WTC11 (cell line): Measurements from ENCODE around the gene PLPP1.

Experiments used
- CTCF ChIP-seq: fragments of 200-600 bp; IDR thresholded peaks from 2 replicates; pipeline ENCODE4 v1.8.0; 2022; ENCODE audit warnings: antibody characterized with exemption
- FOXK1 ChIP-seq: sonication (generic); formaldehyde crosslinking; IDR thresholded peaks from 2 replicates; pipeline ENCODE4 v1.8.0; 2022; ENCODE audit warnings: mild to moderate bottlenecking, moderate library complexity, missing genetic modification reagents
- MAX ChIP-seq: sonication (generic); formaldehyde crosslinking; IDR thresholded peaks from 2 replicates; pipeline ENCODE4 v1.8.0; 2022; ENCODE audit warnings: mild to moderate bottlenecking, missing genetic modification reagents
- NR3C1 ChIP-seq: sonication (generic); formaldehyde crosslinking; conservative IDR thresholded peaks from 2 replicates; pipeline ENCODE4 v1.8.1; 2023; ENCODE audit warnings: low read depth, mild to moderate bottlenecking, missing genetic modification reagents

GRCh38 chr5:55387865-55388264 lies 146.9 kb downstream of the PLPP1 start:
- TF ChIP-seq CTCF (no peak), MAX (no peak), FOXK1 (CRISPR knock-in tag) (no peak), NR3C1 (CRISPR knock-in tag) (no peak)
